Chondrocyte (in vitro differentiated cells): ENCODE measurements around the gene FAM193A. TPM values are rescaled to one million over a fixed set of nuclear protein-coding genes. Genes with fewer than 3 reads are reported as not detected.
A peak's percentile ranks its signal among the peaks of the same experiment; 100 is the strongest.

Source experiments
- DNase-seq: peaks from one replicate; pipeline ENCODE4 v3.0.0; 2021; ENCODE audit warnings: mixed read lengths, low spot score
- H3K27ac Mint-ChIP-seq: one replicate; pipeline ENCODE4 v1.8.0; 2021; ENCODE audit warnings: mild to moderate bottlenecking, moderate library complexity, mixed read lengths; ENCODE audit not compliant: unreplicated experiment
- H3K27me3 Mint-ChIP-seq: 2 replicates; pipeline ENCODE4 v1.8.0; 2021; ENCODE audit warnings: low read depth, mixed read lengths
- H3K36me3 Mint-ChIP-seq: 2 replicates; pipeline ENCODE4 v1.8.0; 2021; ENCODE audit warnings: low read depth, mixed read lengths
- H3K4me1 Mint-ChIP-seq: 2 replicates; pipeline ENCODE4 v1.8.0; 2021; ENCODE audit warnings: low read depth, mild to moderate bottlenecking, mixed read lengths
- H3K4me3 Mint-ChIP-seq: one replicate; pipeline ENCODE4 v1.8.0; 2021; ENCODE audit warnings: mild to moderate bottlenecking, moderate library complexity, mixed read lengths; ENCODE audit not compliant: unreplicated experiment
- H3K9me3 Mint-ChIP-seq: 2 replicates; pipeline ENCODE4 v1.8.0; 2021; ENCODE audit warnings: low read depth, mixed read lengths
- CTCF ChIP-seq: fragments of 200-600 bp; sonication (generic); IDR thresholded peaks from 2 replicates; pipeline ENCODE4 v1.5.0; 2021; ENCODE audit warnings: antibody characterized with exemption, mild to moderate bottlenecking, moderate library complexity
- long read RNA-seq: library from polyadenylated mRNA; stranded (forward); transcript quantifications from one replicate; pipeline ENCODE4 v2.0.0, GENCODE V29; 2021
- total RNA-seq: library from RNA; stranded (reverse); gene quantifications from 3 replicates; pipeline ENCODE4 v1.2.1, GENCODE V29; 2021

Gene FAM193A
- 24.9 to 28.1 TPM (median 26.7 TPM) in 3 replicates for total RNA-seq
- long read RNA-seq, full-length matches to known transcripts: 8 of 22 reads
- long read RNA-seq, partial matches to known transcripts: 6 of 22 reads
- long read RNA-seq, other reads (novel, unspliced or antisense): 8 of 22 reads

- no peak for TF ChIP-seq CTCF
- Mint-ChIP-seq H3K36me3 (no peaks in the 10 kb centered on the region), H3K27me3 (no peaks in the 10 kb centered on the region), H3K27ac (peak within 1 kb of the TSS; percentile 97), H3K9me3 (no peaks in the 10 kb centered on the region), H3K4me3 (peak within 1 kb of the TSS; percentile 90), H3K4me1 (peaks cover 21% of the 10 kb centered on the region)
- peak; percentile 100 for DNase-seq
Measured at GRCh38 chr4:2536193-2537010, at the start of gene FAM193A. Gene FAM193A (plus strand): TSS chr4:2536647. CDS start chr4:2536916, 269 bp downstream.

DNA sequence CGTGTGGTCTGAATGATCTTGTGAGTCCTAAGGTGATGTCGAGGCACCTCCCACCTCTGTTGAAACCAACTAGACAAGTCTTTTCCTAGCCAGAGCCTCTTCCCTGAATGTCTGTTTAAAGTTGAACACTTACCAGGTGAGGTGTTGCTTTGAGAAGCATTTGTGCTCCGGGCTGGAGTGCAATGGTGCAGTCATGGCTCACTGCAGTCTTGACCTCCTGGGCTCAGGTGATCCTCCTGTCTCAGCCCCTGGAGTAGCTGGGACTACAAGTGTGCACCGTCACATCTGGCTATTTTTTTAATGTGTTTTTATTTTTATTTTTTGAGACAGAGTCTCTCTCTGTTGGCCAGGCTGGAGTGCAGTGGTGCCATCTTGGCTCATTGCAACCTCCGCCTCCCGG lies 49.5 kb upstream of the FAM193A start:
- TF ChIP-seq CTCF: no peak
- H3K4me3 Mint-ChIP-seq: no peak overlapping the region
- no peaks in the 10 kb centered on the region for H3K27me3 Mint-ChIP-seq
- H3K36me3 Mint-ChIP-seq: peaks cover 11% of the 10 kb centered on the region
- no peak for DNase-seq
- no peak overlapping the region for H3K27ac Mint-ChIP-seq
- H3K4me1 Mint-ChIP-seq: peaks cover 39% of the 10 kb centered on the region
- no peaks in the 10 kb centered on the region for H3K9me3 Mint-ChIP-seq

- Mint-ChIP-seq H3K4me3 (no peak overlapping the region), H3K36me3 (peaks cover 13% of the 10 kb centered on the region), H3K27me3 (no peaks in the 10 kb centered on the region), H3K9me3 (no peaks in the 10 kb centered on the region), H3K27ac (no peak overlapping the region), H3K4me1 (peaks cover 32% of the 10 kb centered on the region)
- TF ChIP-seq CTCF: no peak
- DNase-seq: no peak
Measured at GRCh38 chr4:2487632-2488031, 48.8 kb upstream of the FAM193A start.

- peaks cover 22% of the 10 kb centered on the region for H3K36me3 Mint-ChIP-seq
- TF ChIP-seq CTCF: no peak
- peak overlapping the region; percentile 78 for H3K27ac Mint-ChIP-seq
- peaks cover 32% of the 10 kb centered on the region for H3K4me1 Mint-ChIP-seq
- H3K27me3 Mint-ChIP-seq: no peaks in the 10 kb centered on the region
- H3K9me3 Mint-ChIP-seq: no peaks in the 10 kb centered on the region
- DNase-seq: no peak
- no peak overlapping the region for H3K4me3 Mint-ChIP-seq
Measured at GRCh38 chr4:2489081-2489805, 47.2 kb upstream of the FAM193A start.

GRCh38 chr4:2489841-2490552 lies 46.5 kb upstream of the FAM193A start:
- H3K27ac Mint-ChIP-seq: peak overlapping the region; percentile 78

More at GRCh38 chr4:2489841-2490552, 46.5 kb upstream of the FAM193A start:
- no peaks in the 10 kb centered on the region for H3K9me3 Mint-ChIP-seq
- no peak for DNase-seq
- peaks cover 24% of the 10 kb centered on the region for H3K36me3 Mint-ChIP-seq
- H3K27me3 Mint-ChIP-seq: no peaks in the 10 kb centered on the region
- H3K4me3 Mint-ChIP-seq: no peak overlapping the region
- TF ChIP-seq CTCF: no peak
- H3K4me1 Mint-ChIP-seq: peaks cover 33% of the 10 kb centered on the region
